HUES6 (cell line): ENCODE measurements around the gene TLR1.

ENCODE experiments used
- H3K27ac ChIP-seq: 2 replicates; pipeline ENCODE4 v1.7.0; 2013; ENCODE audit warnings: low read depth, mild to moderate bottlenecking, low read length, inconsistent platforms
- H3K27me3 ChIP-seq: 2 replicates; pipeline ENCODE4 v1.6.1; 2013; ENCODE audit warnings: low read length; ENCODE audit not compliant: control insufficient read depth, insufficient read depth
- H3K36me3 ChIP-seq: 2 replicates; pipeline ENCODE4 v1.6.1; 2013; ENCODE audit warnings: low read length; ENCODE audit not compliant: control insufficient read depth, insufficient read depth
- H3K4me1 ChIP-seq: 2 replicates; pipeline ENCODE4 v1.6.1; 2013; ENCODE audit warnings: low read length; ENCODE audit not compliant: control insufficient read depth, insufficient read depth
- H3K4me3 ChIP-seq: 2 replicates; pipeline ENCODE4 v1.5.1; 2013; ENCODE audit warnings: low read depth, low read length
- H3K9ac ChIP-seq: one replicate; pipeline ENCODE4 v1.6.1; 2013; ENCODE audit warnings: mild to moderate bottlenecking, low read length
- H3K9me3 ChIP-seq: 2 replicates; pipeline ENCODE4 v1.6.1; 2013; ENCODE audit warnings: low read depth, low read length; ENCODE audit not compliant: control insufficient read depth, insufficient read depth

Gene TLR1

DNA sequence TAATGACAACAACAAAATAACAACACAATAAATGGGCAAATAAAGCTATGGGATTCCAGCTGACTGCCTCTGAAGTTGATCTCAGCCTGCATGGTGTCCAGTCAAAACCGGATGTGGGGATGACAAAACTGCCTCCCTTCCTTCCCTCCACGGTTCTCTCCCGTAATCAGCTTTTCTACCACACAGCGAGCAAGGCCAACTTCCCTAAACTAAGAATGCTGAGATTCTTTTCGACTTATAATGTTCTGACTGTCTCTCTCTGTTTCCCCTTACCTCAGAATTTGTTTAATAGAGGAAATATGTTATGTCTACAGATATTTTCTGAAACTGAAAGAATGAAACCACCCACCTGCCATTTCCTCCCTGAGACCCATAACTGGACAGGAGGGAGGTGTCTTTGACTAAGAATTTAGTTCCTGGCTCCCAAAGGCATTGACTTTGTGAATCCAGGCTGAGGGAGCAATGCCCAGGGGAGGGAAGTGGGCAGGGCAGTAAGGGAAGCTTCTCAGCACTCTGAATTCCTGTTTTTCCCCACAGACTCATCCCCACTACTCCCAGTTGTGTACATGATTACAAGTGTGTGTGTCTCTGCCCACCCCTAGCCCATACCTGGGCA is 1.0 kb upstream of the TLR1 start:
- no peak overlapping the region for H3K4me3 ChIP-seq
- H3K27me3 ChIP-seq = no peaks in the 10 kb centered on the region
- peaks cover 23% of the 10 kb centered on the region for H3K9me3 ChIP-seq
- H3K4me1 ChIP-seq = no peaks in the 10 kb centered on the region
- no peak overlapping the region for H3K27ac ChIP-seq
- H3K36me3 ChIP-seq = no peaks in the 10 kb centered on the region
- H3K9ac ChIP-seq = no peak overlapping the region

DNA sequence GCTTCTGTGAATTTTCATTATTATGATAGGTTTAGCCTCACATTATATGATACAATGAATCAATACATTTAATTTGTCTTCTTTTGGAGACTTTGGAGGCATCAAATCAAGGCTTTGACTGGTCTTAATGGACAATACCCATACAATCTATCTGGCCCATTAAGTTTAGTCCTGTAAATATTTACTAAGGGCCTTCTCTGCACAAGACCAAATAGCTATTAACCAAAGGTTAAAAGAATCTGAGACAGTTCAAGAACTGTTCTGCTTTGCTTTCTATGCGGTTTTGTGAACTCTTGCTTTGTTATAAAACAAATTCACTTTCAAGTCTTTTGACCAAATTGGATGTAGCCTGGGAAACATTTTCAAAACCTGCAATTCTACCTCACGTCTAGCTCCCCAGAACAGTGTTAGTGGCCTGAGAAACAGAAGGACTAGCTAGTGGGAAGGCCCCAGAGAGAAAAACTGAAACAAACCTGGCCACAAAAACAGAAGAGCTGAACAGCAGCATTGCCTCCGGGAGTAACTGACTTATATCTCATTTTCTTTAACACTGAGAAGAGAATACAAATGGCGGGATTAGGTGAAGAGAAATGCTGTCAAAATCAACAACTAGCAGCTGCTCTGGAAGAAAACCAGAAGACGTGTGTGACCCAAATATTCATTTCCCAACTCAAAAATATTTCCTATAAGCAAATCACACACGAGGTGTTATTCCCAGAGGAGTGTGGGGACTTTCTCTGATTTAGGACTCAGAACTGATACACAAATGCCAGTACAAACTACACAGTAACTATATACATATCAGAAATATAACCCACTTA is 548 bp downstream of the TLR1 start:
- Histone ChIP-seq H3K4me1 (no peaks in the 10 kb centered on the region), H3K9me3 (peaks cover 23% of the 10 kb centered on the region), H3K27me3 (no peaks in the 10 kb centered on the region), H3K36me3 (no peaks in the 10 kb centered on the region), H3K4me3 (no peak overlapping the region), H3K9ac (no peak overlapping the region), H3K27ac (no peak overlapping the region)

DNA sequence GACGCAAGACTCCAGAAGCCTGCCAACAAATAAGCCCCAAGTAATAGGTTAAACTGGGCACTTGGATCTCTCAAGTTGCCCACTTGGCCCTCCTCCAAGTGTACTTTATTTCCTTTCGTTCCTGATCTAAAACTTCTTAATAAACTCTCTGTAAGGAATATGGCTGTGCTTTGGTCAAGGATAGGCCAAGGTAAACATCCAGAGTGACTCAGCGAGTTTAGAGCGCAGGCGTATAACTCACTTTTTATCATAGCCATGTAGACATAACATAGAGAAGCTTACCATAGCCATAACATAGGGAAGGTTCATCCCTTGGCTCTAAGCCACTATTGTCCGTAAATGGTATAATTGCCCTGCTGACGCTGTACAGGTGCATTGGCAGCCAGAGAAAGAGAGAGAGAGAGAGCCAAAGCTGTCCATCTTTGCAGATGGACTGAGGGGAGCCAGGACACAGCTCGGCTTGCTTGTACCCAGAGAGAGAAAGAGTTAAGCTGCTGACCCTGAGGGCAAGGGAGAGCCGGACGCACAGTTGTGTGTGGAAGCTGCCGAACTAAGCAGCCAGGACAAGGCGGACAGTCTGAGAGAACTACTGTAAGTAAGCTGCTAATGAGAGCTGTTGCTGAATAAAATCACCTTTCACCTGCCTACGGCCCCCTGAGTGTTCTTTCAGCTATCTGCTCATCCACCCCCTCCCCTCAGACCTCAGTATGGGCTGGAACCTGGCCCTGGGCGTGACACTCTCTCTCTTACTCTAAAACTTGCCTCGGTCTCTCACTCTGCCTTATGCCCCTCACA is 1.8 kb downstream of the TLR1 start:
- H3K9me3 ChIP-seq = peaks cover 23% of the 10 kb centered on the region
- no peak overlapping the region for H3K9ac ChIP-seq
- H3K4me3 ChIP-seq = no peak overlapping the region
- no peaks in the 10 kb centered on the region for H3K27me3 ChIP-seq
- no peaks in the 10 kb centered on the region for H3K36me3 ChIP-seq
- H3K4me1 ChIP-seq = no peaks in the 10 kb centered on the region
- no peak overlapping the region for H3K27ac ChIP-seq

DNA sequence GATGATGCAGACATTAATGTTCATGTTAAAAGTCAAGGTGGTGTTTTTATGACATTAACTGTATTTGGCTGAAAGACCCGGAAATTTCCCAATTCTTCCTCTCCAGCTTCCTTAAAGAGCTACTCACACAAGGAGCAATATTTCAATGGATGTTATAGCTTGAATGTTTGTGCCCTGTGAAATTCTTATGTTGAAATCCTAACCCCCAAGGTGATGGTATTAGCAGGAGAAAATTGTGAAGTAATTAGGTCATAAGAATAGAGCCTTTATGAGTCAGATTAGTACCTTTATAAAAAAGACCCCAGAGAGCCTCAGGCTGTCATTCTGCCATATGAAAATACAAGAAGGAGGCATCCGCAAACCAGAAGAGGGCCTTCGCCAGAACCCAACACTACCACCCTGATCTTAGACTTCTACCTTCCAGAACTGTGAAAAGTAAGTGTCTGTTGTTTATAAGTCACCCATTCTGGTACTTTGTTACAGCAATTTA is 3.6 kb downstream of the TLR1 start:
- no peaks in the 10 kb centered on the region for H3K4me1 ChIP-seq
- no peak overlapping the region for H3K9ac ChIP-seq
- H3K9me3 ChIP-seq = peaks cover 23% of the 10 kb centered on the region
- no peak overlapping the region for H3K27ac ChIP-seq
- no peaks in the 10 kb centered on the region for H3K27me3 ChIP-seq
- H3K4me3 ChIP-seq = no peak overlapping the region
- H3K36me3 ChIP-seq = no peaks in the 10 kb centered on the region

DNA sequence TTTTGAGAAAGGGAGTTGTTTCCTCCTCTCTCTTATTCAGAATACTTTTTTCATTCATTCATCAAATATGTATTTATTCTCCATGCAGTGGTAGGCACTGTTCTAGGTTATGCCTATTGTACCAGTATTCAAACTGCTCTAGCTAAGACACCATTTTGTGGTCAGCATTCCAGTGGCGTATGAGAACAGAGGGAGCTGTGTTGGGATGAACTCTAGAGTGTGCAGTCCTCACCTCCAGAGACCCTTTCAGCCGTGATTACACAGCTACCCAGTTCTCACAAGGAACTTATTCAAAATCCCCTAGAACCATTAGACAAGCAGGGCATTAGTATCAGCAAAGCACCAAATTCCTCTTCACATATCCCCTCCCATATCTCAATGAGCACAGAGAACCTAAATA is 4.2 kb downstream of the TLR1 start:
- no peaks in the 10 kb centered on the region for H3K4me1 ChIP-seq
- H3K36me3 ChIP-seq = no peaks in the 10 kb centered on the region

DNA sequence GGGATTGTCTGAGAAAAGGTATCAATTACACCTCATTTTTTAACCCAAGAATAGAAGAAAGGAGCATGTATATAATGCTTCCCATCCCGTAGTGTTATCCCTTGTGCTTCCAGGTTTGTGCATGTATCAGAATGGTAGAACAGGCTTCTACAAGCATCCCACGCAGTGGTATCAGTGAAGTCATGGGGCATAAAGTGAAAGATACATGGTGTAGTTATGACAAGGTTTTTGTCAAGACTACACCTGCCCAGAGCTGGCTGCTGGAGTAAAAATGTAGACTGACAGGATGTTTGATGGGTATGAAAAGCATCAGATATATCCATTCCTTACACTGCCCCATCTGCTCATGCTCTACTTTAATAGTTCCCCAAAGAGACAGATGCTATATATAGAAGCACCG is 9.5 kb downstream of the TLR1 start:
- H3K27ac ChIP-seq = no peak overlapping the region
- H3K4me1 ChIP-seq = no peaks in the 10 kb centered on the region
- no peak overlapping the region for H3K4me3 ChIP-seq
- no peaks in the 10 kb centered on the region for H3K27me3 ChIP-seq
- no peaks in the 10 kb centered on the region for H3K36me3 ChIP-seq
- no peak overlapping the region for H3K9ac ChIP-seq
- no peaks in the 10 kb centered on the region for H3K9me3 ChIP-seq

More for the DNA sequence above, 4.2 kb downstream of the TLR1 start:
- H3K9ac ChIP-seq = no peak overlapping the region
- no peaks in the 10 kb centered on the region for H3K27me3 ChIP-seq
- no peak overlapping the region for H3K27ac ChIP-seq
- H3K4me3 ChIP-seq = no peak overlapping the region
- H3K9me3 ChIP-seq = peaks cover 16% of the 10 kb centered on the region

DNA sequence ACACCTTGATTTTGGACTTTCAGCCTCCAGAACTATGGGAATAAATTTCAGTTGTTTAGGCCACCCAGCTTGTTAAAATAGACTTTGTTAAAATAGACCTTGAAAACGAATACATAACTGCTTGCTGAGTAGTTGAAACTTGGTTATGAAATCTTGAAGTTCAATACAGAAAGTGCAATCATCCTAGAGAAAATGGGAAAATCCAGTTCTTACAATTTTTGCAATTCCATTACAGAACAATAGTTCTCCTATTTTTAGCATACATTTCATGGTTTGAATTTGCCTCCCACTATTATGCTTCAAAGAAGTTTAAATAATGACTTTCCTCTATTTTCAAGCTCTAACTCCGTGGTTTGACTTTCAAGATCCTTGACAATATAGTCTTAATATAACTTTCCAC is 10.5 kb downstream of the TLR1 start:
- H3K27me3 ChIP-seq = no peaks in the 10 kb centered on the region
- H3K4me3 ChIP-seq = no peak overlapping the region
- H3K4me1 ChIP-seq = no peaks in the 10 kb centered on the region
- H3K9ac ChIP-seq = no peak overlapping the region
- H3K27ac ChIP-seq = no peak overlapping the region
- H3K36me3 ChIP-seq = no peaks in the 10 kb centered on the region
- no peaks in the 10 kb centered on the region for H3K9me3 ChIP-seq

DNA sequence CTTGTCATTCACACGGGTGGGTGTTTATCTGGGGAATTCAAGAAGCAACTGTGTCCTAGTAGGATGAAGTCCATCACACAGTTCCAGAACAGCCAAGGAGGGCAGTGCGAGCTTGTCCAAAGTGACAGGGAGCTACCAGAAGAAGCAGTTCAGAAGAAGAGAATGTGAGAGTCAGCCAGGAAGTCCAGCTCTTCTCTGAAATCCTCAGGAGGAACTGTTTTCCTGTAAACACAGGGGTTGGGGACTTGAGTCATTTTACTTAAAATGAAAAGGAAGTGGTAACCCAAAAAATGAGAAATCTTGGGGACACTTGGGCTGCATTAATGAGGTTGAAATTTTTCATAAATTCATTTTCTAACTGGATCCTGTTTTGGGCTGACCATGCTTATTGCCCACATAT is 13.6 kb downstream of the TLR1 start:
- Histone ChIP-seq H3K36me3 (no peaks in the 10 kb centered on the region), H3K9me3 (no peaks in the 10 kb centered on the region), H3K9ac (no peak overlapping the region), H3K27ac (no peak overlapping the region), H3K4me1 (no peaks in the 10 kb centered on the region), H3K27me3 (no peaks in the 10 kb centered on the region), H3K4me3 (no peak overlapping the region)

DNA sequence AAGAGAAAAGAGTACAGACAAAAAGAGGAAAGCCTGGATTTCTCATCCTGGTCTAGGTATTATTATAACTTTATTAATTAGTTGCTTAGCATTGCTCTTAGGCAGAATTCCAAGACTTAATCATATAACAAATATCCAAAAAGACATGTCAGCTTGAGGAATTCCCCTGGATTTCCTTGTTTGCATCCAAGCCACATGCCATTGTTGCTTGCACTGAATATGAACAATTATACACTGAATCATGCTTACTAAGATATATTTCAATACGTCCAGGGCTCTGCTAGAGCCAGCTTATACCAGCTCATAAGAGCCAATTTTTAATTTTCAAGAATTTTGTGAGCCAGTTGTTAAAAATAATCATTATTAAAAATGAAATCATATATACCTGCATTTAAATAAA is 16.3 kb downstream of the TLR1 start:
- no peaks in the 10 kb centered on the region for H3K4me1 ChIP-seq
- H3K9ac ChIP-seq = no peak overlapping the region
- H3K4me3 ChIP-seq = no peak overlapping the region
- H3K9me3 ChIP-seq = no peaks in the 10 kb centered on the region
- no peaks in the 10 kb centered on the region for H3K36me3 ChIP-seq
- no peak overlapping the region for H3K27ac ChIP-seq
- no peaks in the 10 kb centered on the region for H3K27me3 ChIP-seq

DNA sequence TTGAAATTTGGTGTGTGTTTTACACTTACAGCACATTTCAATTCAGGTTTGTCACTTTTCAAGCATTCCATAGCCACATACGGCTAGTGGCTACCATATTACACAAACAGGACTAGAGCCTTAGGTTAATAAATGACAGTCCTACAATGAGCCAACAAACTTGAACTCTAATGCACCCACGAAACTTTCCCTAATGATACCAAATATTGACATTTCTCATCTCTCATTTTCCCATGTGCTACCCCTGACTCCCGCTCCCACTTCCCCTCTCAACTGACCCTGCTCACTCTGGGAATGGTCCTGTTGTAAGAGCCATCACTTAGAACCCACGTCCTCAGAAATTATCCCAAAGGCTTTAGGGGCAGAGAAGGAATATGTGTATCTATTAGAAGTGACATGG is 16.9 kb downstream of the TLR1 start:
- Histone ChIP-seq H3K27ac (no peak overlapping the region), H3K9me3 (no peaks in the 10 kb centered on the region), H3K27me3 (no peaks in the 10 kb centered on the region), H3K9ac (no peak overlapping the region), H3K4me1 (no peaks in the 10 kb centered on the region), H3K4me3 (no peak overlapping the region), H3K36me3 (no peaks in the 10 kb centered on the region)

DNA sequence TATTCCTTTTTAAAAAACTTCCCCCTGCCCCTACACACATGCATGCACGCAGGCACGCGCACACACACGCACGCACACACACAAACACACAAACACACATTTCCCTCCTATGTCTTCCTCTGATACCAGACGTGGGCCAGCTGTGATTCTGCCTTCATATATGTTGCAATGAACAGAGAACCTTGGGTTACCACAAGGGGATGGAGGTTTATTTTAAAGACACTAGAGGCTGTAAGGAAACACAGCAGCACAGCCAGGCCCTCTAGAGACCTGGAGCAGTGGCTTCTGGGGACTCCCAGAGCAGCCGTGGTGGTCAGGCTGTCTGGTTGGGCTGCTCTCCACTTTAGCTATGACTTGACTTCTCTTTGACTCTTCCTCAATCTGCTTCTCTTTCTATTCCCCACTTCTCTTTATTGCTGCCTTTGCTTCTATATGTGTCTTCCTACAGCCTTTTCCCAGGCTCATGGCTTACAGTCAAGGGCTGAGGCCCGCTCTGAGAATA is 18.6 kb downstream of the TLR1 start:
- Histone ChIP-seq H3K27me3 (no peaks in the 10 kb centered on the region), H3K27ac (no peak overlapping the region)

More for the DNA sequence above, 18.6 kb downstream of the TLR1 start:
- Histone ChIP-seq H3K4me3 (no peak overlapping the region), H3K9me3 (no peaks in the 10 kb centered on the region), H3K9ac (no peak overlapping the region), H3K36me3 (no peaks in the 10 kb centered on the region), H3K4me1 (no peaks in the 10 kb centered on the region)
